ENCODE results near the gene DLGAP1.
A peak's percentile ranks its signal among the peaks of the same experiment; 100 is the strongest.

DLGAP1 gene

DNA sequence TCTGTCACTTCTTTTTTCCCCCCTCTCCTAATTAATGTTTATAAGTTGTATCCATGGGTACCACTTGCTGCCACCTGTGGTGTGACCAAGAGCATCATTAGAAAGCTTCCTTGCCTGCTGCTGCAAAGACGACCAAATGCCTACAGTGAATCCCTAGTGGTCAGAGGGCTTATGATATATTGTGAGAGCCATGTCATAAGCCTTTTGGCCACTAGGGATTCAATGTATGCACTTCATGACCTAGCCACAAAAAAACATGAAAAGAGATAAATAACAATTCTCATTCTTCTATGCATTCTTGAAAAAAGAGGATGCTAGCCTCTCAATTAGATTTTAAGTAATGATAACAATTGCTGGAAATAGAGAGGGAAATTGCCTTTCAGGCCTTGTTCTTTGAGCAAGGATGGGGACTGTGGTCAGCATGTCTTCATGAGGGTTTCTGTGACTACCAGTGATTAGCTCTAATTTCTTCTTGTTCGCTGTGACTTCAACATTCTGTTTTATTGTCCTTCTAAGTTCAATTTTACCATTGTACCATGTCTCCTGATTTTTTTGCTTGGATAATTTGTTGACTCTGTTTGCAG lies 569.8 kb downstream of the DLGAP1 start:
- DNase-seq: no peak

DNA sequence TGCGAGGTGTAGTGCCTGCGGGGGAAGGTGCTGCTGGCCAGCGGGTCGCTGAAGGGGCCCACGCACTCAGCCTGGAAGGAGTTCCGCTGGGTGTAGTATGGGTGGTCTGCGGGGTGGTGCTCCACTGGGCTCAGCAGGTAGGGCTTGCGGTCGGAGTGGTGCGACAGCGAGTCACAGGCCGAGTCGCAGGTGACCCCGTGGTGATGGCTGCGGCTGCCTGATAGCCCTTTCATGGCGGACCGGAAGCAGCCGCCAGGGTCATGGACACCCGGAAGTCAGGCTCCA lies 575.3 kb downstream of the DLGAP1 start:
- no peak for DNase-seq

DNA sequence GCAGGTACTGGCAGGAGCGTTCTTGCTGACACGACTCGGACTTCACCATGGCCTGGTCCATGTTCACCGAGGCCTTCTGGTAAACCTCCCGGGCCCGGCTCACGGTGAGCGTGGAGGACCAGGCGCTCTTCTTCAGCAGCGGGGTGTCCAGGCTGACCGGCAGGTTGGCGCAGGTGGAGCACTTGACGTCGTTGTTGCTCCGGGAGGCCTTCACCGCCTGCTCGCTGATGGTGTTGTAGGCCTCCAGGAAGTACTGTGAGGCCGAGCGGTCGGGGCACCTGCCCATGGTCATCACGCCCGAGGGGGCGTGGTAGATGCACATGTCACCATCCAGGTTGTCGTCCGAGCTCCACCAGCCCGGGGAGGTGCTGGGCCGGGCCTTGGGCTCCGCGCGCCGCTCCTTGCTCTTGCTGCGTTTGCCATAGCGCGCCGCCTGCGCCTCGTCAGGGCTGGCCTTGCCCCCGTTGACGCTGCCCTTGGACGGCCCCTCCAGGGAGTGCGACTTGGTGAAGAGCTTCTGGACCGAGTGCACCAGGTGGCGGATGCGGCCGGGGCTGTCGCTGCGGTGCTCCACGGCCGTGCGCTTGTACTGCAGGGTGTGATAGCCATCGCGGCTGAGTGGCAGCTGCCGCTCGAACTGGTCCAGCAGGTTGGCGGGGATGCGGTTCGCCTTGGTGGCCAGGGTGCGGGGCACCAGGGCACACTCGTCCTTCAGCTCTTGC lies 575.8 kb downstream of the DLGAP1 start:
- no peak for DNase-seq

DNA sequence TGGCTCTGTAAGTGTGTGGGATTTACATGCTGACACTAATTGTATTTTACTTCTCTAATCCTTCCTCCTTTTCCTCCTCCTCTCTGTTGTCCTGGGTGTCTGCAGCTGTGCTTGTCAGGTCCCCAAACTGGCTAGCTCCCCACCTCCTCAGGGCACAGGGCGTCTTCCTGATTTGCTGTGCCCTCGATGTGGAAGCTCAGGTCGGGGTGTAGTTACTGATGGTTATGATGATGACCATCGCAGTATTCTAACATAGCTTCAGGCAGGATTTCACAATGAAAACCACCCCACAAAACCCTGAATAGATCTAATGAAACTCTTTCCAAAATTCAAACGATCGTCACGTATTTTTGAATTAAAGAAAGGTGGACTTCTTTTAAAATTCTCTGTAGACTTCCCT lies 576.7 kb downstream of the DLGAP1 start:
- DNase-seq: no peak

GRCh38 chr18:3877678-3878077 lies 577.4 kb downstream of the DLGAP1 start:
- no peak for DNase-seq

DNA sequence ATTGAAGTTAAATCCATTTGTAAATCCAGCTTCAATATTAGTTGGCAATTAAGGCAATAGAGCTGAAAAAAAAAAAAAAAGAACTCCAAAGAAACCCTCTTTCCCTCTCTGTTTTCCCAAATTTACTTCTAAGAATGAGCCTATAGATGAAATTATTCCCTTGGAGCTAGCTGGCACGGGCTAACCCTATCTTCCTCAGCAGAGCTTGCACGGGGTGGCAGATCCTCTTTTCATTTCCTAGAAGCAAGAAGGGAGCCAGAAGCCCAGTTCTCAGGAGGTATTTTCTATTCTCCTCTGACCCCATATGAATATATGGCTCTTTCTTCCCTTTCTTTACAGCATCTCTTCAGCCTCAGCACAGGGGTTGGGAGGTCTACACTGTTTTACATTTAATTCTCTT lies 579.1 kb downstream of the DLGAP1 start:
- no peak for DNase-seq

DNA sequence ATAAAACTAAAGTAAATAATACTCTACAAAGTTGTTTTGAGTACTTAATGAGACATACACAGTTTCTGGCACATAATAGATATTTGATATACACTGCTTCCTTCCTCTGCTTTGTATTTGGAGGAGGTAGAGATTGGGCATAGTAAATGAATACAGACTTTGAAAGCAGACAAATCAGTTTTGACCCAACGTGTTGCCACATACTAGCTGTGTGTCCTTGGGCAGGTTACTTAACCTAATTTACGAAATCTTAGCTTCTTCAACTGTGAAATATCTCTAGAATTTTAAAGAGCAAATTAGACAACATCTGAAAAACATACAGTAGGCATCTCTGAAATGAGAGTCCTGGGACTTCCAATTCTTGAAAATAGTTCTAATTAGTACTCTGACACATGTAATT lies 579.7 kb downstream of the DLGAP1 start:
- DNase-seq: no peak

DNA sequence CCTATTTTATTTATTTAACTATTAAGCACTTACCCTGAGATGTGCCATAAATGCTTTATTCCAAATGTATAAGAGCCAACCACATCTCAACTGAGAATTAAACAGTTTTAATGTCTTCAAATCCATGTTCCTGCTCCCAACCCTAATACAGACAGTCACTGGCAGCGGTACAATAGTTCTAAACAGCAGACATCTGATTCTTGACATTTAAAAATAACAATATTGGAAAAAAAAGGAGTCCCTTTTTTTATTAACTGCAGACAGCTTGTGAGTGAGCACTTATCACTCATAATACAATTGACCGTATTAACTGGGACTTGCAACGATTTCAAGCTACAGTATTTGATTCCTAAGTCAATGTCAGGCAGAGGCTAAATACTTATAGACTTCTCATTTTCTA lies 580.5 kb downstream of the DLGAP1 start:
- DNase-seq: no peak

- DNase-seq: no peak
Observed at GRCh38 chr18:3874125-3874524, 581.0 kb downstream of the DLGAP1 start.

GRCh38 chr18:3873698-3874097 lies 581.4 kb downstream of the DLGAP1 start:
- DNase-seq: no peak

DNA sequence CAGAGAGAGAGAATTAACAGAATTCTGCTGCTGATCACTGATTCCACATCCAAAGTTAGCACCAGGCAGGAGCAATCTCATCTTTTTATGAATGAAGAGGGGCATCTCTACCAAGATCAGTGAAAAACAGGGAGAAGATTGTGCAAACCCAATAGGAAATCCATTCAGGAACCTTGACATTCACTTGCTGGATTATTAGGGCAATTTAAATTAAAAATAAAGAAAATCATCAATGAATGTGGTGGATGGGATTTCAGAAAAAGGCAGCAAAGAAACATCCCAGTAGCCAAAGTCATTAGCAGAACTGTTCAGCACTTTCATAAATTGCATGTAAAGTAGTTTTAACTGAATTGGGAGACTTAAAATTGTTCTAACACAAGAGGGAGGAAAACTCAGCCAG lies 581.9 kb downstream of the DLGAP1 start:
- no peak for DNase-seq

DNA sequence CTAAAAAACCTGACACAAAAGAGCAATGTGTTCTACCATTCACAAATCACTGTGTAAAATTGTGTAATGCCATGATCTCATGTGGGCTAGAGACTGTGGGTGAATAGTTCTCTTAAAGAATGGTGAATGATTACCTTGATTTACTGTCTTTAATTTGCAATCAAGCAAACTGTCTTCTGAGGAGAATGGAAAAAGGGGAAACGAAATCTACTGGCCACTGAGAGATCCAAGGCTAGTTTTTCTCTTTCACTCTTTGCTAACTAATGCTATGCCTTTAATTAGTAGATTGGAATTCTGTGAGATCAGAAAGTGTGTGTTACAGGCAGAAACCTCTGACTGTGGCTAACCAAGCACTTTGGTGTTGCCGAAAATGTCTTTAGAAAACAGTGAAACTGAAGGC lies 582.5 kb downstream of the DLGAP1 start:
- DNase-seq: no peak

GRCh38 chr18:3871687-3872086 lies 583.4 kb downstream of the DLGAP1 start:
- no peak for DNase-seq

GRCh38 chr18:3870914-3871313 lies 584.2 kb downstream of the DLGAP1 start:
- no peak for DNase-seq

- peak; percentile 11 for DNase-seq
Observed at GRCh38 chr18:3869848-3870247, 585.3 kb downstream of the DLGAP1 start.

DNA sequence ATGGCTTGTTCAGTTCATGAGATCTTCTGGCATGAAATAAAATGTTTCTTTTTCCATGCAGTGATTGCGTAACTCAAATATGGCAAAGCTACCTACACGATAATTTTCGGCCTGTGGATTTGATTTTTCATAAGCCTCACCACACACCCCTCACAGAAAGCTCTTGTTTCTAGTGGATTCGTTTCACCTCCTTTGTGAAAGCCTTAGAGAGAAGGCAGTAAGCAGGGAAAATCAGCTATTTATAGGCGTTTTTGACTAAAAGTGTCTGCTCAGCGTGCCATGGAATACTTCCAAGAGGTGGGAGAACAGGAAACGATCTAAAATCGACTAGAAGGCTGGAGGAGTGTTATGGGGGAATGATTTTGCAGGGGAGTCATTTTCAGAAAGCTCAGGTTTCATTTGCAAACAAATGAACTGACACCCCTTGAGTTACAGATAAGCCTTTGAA lies 587.2 kb downstream of the DLGAP1 start:
- DNase-seq: no peak

GRCh38 chr18:3867236-3867635 lies 587.9 kb downstream of the DLGAP1 start:
- no peak for DNase-seq

DNA sequence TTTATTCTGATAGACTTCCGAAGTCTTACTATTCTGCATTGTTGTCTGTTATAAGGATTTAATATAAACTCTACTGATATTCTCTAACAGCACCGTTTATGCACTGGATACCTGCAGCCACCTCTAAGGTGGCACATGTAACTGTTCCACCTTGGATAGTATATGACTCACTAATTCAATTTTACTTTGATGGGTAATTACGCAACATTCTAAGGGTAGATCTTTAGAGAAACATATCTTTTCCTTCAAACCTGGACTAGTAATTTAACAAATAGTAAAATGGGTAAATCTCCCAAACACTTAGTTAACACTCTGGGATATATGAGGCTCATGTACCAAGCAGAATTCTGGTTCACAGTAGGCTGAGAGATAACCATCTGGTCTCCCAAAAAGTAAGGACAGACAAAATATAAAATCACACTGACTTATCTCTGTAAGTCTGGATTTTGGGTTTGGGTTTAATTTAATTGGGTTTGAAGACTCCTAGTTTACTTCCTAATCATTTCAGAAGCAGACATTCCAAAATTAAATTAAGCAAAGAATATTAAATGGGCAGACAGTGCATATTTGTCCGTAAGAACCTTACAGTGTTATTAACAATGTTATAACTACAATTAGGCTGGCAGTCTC lies 590.3 kb downstream of the DLGAP1 start:
- DNase-seq: no peak

- DNase-seq: no peak
Observed at GRCh38 chr18:3863593-3863992, 591.5 kb downstream of the DLGAP1 start.

- no peak for DNase-seq
Observed at GRCh38 chr18:3863006-3863405, 592.1 kb downstream of the DLGAP1 start.

DNA sequence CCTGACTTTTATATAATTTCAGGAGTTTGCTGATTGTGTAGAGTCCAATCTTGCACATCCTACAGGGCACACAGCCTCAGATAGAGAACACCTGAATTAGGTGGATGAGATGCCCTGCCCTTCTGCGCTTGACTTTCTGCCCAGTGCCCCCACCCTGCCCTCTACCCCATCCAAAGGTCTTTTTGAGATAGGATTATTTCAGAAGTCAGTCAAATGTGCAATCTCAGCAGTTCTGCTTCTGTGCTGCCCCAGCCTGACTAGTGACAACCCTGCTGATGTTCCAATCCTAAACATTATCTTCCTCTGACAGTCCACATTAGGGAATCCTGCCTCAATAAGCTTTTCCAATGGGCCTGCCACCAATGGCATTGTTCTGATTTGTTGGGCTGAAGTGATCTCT lies 593.6 kb downstream of the DLGAP1 start:
- DNase-seq: no peak

DNA sequence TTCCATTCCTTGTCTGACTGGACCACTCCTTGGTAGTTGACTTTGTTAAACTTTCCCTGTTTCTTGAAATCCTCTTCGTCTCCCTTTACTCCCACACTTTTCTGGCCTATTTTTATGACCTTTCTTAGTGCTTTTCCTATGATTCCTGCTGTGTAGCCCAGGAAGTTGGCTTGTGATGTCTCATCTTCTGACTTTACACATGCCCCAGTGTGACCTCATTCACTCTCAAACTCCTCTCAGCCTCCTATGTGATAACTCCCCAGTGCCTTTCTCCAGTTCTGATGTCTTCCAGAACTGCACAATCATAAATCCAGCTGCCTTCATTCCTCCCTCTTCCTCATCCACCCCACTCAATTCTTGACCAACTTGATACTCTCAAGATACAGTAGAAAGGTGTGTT lies 597.6 kb downstream of the DLGAP1 start:
- no peak for DNase-seq

DNA sequence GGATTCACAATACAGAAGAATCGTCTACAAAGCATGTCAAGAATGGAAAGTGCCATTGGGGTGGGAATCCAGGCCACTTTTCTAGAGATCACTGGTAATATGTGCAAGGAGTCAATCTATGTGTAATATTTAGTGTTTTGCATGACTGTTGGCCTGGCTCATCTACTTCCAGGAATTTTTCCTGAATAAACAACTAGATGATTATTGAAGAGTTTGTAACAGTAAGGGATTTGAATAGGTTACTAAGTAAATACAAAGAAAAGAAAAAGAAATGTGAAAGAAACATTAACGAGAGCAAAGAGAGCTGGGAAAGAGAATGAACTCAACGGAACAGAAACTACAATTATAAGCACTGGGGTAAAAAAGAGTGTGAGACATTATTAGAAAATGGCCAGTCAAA lies 599.1 kb downstream of the DLGAP1 start:
- no peak for DNase-seq

DNA sequence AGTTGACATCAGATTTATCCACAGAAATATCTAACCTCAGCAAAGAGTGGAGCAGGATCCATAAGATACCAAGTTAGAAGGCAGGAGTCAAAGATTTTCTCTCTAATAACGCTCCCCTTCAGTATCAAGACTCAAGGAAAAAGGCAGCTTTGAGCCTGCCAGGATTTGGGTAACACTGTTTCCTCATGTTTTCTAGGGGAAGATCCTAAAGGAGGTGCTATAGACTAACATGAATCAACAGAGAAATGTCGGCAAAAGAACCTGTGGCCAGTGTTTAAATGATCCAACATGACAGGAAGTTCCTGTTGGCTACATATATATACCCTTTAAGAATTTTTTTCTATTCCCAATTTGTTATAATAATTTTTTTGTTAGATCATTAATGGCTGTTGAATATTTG lies 602.8 kb downstream of the DLGAP1 start:
- no peak for DNase-seq

- DNase-seq: no peak
Observed at GRCh38 chr18:3851159-3851558, 603.9 kb downstream of the DLGAP1 start.
